ENCODE data around the gene MCRIP2. TPM values are rescaled to one million over a fixed set of nuclear protein-coding genes. Genes with fewer than 3 reads are reported as not detected.
A peak's percentile ranks its signal among the peaks of the same experiment; 100 is the strongest.

Gene MCRIP2
- total RNA-seq, 1 experiment from 2014 or later = 69.6 TPM

GRCh38 chr16:630815-631405 is 10.7 kb upstream of the MCRIP2 start, which contains the start of gene WFIKKN1:
WFIKKN1 (plus strand) TSS chr16:630985; CDS start chr16:631254, 269 bp downstream.
- H3K9me2 ChIP-seq (ENCODE audit: insufficient read depth) = no peaks in the 10 kb centered on the region
- no peak within 1 kb of the TSS for H2AFZ ChIP-seq
- intact Hi-C loops (cut with micrococcal nuclease; ENCODE audit: unreplicated experiment) = no loop called here
- no peaks in the 10 kb centered on the region for H3K9me3 ChIP-seq (ENCODE audit: insufficient read depth, low read depth)
- no peak within 1 kb of the TSS for H3K4me3 ChIP-seq
- H3K4me1 ChIP-seq (replicated peaks; ENCODE audit: insufficient read depth) = peaks cover 32% of the 10 kb centered on the region
- no peak within 1 kb of the TSS for H3K4me2 ChIP-seq
- DNase-seq = peak in 1 of 2 experiments; percentile 87
- no peak for TF ChIP-seq EZH2 (IDR thresholded peaks at IDR 0.05; ENCODE audit: low read depth)
- TF ChIP-seq, protein P1, sequence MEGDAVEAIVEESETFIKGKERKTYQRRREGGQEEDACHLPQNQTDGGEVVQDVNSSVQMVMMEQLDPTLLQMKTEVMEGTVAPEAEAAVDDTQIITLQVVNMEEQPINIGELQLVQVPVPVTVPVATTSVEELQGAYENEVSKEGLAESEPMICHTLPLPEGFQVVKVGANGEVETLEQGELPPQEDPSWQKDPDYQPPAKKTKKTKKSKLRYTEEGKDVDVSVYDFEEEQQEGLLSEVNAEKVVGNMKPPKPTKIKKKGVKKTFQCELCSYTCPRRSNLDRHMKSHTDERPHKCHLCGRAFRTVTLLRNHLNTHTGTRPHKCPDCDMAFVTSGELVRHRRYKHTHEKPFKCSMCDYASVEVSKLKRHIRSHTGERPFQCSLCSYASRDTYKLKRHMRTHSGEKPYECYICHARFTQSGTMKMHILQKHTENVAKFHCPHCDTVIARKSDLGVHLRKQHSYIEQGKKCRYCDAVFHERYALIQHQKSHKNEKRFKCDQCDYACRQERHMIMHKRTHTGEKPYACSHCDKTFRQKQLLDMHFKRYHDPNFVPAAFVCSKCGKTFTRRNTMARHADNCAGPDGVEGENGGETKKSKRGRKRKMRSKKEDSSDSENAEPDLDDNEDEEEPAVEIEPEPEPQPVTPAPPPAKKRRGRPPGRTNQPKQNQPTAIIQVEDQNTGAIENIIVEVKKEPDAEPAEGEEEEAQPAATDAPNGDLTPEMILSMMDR (conservative IDR thresholded peaks at IDR 0.05) = no peak
- ChIA-PET POLR2A (ENCODE audit: unreplicated experiment) (no interaction called here), CTCF (interaction anchor here (0.7 kb wide), 1 partner anchor 37 kb away, joined by 3 read pairs; no protein-coding TSS in a partner anchor)
- no peaks in the 10 kb centered on the region for H3K36me3 ChIP-seq (ENCODE audit: low read depth)
- BruUV-seq (replicated peaks) = no TSS peak
- no peaks in the 10 kb centered on the region for H3K27me3 ChIP-seq (ENCODE audit: insufficient read depth, low read depth)
- no peak within 1 kb of the TSS for H3K27ac ChIP-seq
- H4K20me1 ChIP-seq (ENCODE audit: insufficient read depth) = 0 out of 2 replicates have a peak, but pooled peaks cover 12% of the 10 kb centered on the region
- H3K79me2 ChIP-seq (ENCODE audit: low read depth) = peaks cover 18% of the 10 kb centered on the region
- peaks cover 25% of the 10 kb centered on the region; the same call in 1 of the 2 replicates for H3F3A ChIP-seq (ENCODE audit: insufficient read depth, low read depth)

DNA sequence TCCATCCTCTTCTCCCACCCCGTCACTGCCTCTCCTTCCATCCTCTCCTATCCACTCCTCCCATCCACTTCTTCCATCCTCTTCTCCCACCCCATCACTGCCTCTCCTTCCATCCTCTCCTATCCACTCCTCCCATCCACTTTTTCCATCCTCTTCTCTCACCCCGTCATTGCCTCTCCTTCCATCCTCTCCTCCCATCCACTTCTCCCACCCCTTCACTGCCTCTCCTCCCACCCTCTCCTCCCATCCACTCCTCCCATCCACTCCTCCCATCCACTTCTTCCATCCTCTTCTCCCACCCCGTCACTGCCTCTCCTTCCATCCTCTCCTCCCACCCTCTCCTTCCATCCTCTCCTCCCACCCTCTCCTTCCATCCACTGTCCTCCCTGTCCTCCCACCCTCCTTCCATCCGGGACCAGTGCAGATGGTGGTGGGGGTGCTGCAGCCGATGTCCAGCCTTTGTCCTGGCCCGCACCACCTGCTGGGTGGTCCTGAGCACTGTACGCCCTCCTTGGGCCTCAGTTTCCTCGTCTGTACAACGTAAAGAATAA is 9.7 kb upstream of the MCRIP2 start:
- Histone ChIP-seq H3K4me1 (replicated peaks; ENCODE audit: insufficient read depth) (peaks cover 24% of the 10 kb centered on the region), H3K79me2 (ENCODE audit: low read depth) (peaks cover 19% of the 10 kb centered on the region), H3K9me2 (ENCODE audit: insufficient read depth) (no peaks in the 10 kb centered on the region), H3K27me3 (ENCODE audit: insufficient read depth, low read depth) (no peaks in the 10 kb centered on the region), H3K27ac (no peak overlapping the region), H3K9me3 (ENCODE audit: insufficient read depth, low read depth) (no peaks in the 10 kb centered on the region), H2AFZ (no peak overlapping the region), H3K36me3 (ENCODE audit: low read depth) (no peaks in the 10 kb centered on the region), H3K4me2 (no peak overlapping the region), H3K4me3 (no peak overlapping the region), H4K20me1 (ENCODE audit: insufficient read depth) (0 out of 2 replicates have a peak, but pooled peaks cover 12% of the 10 kb centered on the region), H3F3A (ENCODE audit: insufficient read depth, low read depth) (peaks cover 22% of the 10 kb centered on the region; the same call in 1 of the 2 replicates)
- CTCF ChIA-PET = interaction anchor here (0.7 kb wide), 1 partner anchor 38 kb away, joined by 3 read pairs; no protein-coding TSS in a partner anchor
- no peak for DNase-seq
- POLR2A ChIA-PET (ENCODE audit: unreplicated experiment) = no interaction called here
- no peak for TF ChIP-seq EZH2 (IDR thresholded peaks at IDR 0.05; ENCODE audit: low read depth)
- TF ChIP-seq, protein P1 (conservative IDR thresholded peaks at IDR 0.05) = no peak
- intact Hi-C loops (cut with micrococcal nuclease; ENCODE audit: unreplicated experiment) = no loop called here
- BruUV-seq (replicated peaks) = no TSS peak

DNA sequence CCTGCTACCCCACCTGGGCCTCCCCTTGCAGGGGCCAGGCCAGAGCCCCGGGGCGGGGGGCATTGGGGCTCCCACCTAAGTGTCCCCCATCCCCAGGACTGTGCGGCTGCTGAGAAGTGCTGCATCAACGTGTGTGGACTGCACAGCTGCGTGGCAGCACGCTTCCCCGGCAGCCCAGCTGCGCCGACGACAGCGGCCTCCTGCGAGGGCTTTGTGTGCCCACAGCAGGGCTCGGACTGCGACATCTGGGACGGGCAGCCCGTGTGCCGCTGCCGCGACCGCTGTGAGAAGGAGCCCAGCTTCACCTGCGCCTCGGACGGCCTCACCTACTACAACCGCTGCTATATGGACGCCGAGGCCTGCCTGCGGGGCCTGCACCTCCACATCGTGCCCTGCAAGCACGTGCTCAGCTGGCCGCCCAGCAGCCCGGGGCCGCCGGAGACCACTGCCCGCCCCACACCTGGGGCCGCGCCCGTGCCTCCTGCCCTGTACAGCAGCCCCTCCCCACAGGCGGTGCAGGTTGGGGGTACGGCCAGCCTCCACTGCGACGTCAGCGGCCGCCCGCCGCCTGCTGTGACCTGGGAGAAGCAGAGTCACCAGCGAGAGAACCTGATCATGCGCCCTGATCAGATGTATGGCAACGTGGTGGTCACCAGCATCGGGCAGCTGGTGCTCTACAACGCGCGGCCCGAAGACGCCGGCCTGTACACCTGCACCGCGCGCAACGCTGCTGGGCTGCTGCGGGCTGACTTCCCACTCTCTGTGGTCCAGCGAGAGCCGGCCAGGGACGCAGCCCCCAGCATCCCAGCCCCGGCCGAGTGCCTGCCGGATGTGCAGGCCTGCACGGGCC is 8.9 kb upstream of the MCRIP2 start:
- Histone ChIP-seq H3K4me2 (no peak overlapping the region), H2AFZ (no peak overlapping the region), H3F3A (ENCODE audit: insufficient read depth, low read depth) (peaks cover 14% of the 10 kb centered on the region; the same call in 1 of the 2 replicates), H3K79me2 (ENCODE audit: low read depth) (peaks cover 19% of the 10 kb centered on the region), H3K4me3 (no peak overlapping the region), H3K9me3 (ENCODE audit: insufficient read depth, low read depth) (no peaks in the 10 kb centered on the region), H3K27ac (no peak overlapping the region), H3K4me1 (replicated peaks; ENCODE audit: insufficient read depth) (peaks cover 18% of the 10 kb centered on the region), H3K9me2 (ENCODE audit: insufficient read depth) (no peaks in the 10 kb centered on the region), H4K20me1 (ENCODE audit: insufficient read depth) (0 out of 2 replicates have a peak, but pooled peaks cover 6% of the 10 kb centered on the region), H3K36me3 (ENCODE audit: low read depth) (no peaks in the 10 kb centered on the region), H3K27me3 (ENCODE audit: insufficient read depth, low read depth) (no peaks in the 10 kb centered on the region)
- intact Hi-C loops (cut with micrococcal nuclease; ENCODE audit: unreplicated experiment) = no loop called here
- no peak for DNase-seq
- ChIA-PET POLR2A (ENCODE audit: unreplicated experiment) (no interaction called here), CTCF (no interaction called here)
- TF ChIP-seq, protein P1 (conservative IDR thresholded peaks at IDR 0.05) = no peak
- TF ChIP-seq EZH2 (IDR thresholded peaks at IDR 0.05; ENCODE audit: low read depth) = no peak
- no TSS peak for BruUV-seq (replicated peaks)
